Activated CD4-positive, alpha-beta T cell treated with anti-CD3 and anti-CD28 coated beads for 4 hours (primary cell): ENCODE results near the gene SRMS.
"Not testable (repeated sequence)": the region's sequence is repeated elsewhere in the genome, so short reads cannot be mapped to it uniquely, and the experiment has no call there.

Experiments used
- DNase-seq, 2 donors: peaks; one replicate each; pipeline ENCODE4 v3.0.0-alpha.2; 2020

Gene SRMS

DNA sequence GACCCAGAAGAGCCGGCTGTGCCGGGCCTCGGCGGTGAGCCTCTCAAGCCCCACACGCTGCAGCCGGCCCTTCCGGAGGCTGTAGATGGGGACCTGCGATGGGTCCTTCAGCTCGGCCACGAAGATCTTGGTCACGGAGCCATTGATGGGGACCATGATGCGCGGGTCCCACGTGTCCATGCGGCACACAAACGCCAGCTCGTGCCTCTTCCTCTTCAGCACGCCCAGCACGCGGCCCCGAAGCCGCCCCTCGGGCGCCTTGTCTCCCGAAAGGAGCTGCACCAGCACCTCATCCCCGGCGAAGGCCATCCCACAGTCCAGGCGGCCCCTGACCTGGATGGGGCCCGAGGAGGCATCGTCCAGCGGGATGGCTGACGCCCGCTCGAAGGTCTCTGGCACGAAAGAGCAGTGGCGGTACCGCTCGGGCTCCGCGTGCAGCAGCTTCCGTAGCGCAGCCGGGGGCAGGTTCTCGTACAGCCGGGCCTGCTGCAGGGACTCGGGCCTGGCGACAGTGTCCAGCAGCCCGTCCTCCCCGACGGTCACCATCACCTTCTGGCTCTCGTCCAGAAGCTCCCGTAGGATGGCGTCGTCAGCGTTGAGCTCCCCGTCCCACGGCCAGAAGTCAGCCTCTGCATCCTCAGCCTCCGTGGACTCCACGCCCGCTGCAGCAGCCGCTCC lies 17.6 kb upstream of the SRMS start:
- DNase-seq, result no peak

DNA sequence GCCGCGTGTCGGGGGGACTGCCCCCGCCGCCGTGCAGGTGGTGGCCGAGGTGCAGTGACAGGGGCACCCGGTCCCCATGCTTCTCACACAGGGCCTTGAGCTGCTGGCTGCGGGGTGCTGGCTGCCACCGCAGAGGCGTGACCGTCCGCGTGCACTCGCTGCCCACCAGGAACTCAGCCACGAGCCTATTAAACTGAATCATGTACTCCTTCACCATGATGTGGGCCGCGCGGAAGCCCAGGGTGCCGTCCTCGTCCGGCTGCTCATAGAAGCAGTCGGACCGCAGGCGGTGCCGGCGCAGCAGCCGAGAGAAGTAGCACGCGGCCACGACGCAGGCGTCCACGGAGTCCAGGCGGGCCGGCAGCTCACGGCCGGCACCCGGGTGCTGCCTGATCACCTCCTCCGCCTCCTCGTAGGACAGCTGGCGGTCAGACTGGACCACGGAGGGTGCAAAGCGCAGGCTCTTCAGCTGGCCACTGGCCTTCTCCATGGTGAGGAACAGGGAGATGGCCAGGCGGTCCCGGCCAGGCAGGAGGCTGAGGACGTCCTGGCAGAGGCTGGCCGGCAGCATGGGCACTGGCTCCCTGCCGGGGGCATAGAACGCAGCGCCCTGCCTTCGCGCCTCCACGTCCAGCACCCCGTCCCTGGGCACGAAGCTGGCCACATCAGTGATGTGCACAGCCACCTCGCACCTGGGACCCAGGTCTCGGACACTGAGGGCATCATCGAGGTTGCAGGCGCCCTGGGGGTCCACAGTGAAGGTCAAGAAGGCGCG lies 16.7 kb upstream of the SRMS start:
- DNase-seq, result no peak

DNA sequence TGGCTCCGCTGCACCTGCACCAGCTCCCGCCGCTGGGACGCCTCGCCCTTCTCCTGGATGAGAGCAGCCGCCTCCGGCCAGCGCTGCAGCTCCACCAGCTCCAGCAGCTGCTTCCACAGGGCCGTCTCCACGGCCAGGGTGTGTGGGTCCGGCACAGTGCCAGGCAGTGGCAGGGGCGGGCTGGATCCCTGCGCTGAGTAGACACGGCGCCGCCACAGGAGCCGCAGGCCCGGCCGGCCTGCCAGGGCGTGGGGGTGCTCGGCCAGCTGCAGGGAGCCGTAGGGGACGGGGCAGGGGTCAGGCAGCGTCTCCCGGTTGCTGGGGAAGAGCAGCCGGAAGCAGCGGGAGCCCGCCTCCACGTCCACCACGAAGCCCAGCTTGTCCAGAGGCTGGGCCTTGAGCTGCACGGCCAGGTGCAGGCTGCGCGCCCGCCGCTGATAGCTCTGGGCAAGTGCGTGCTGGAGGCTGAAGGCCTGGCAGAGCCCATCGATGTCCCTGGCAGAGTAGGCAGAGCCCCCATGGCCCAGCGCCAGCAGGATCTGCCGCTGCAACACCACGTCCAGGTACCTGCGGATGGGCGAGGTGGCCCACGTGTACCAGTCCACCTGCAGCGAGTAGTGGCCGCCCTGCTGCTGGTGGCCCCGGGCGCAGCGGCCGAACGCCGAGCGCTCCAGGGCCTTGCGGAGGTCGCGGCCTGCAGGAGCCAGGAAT lies 15.8 kb upstream of the SRMS start:
- DNase-seq, result no peak

DNA sequence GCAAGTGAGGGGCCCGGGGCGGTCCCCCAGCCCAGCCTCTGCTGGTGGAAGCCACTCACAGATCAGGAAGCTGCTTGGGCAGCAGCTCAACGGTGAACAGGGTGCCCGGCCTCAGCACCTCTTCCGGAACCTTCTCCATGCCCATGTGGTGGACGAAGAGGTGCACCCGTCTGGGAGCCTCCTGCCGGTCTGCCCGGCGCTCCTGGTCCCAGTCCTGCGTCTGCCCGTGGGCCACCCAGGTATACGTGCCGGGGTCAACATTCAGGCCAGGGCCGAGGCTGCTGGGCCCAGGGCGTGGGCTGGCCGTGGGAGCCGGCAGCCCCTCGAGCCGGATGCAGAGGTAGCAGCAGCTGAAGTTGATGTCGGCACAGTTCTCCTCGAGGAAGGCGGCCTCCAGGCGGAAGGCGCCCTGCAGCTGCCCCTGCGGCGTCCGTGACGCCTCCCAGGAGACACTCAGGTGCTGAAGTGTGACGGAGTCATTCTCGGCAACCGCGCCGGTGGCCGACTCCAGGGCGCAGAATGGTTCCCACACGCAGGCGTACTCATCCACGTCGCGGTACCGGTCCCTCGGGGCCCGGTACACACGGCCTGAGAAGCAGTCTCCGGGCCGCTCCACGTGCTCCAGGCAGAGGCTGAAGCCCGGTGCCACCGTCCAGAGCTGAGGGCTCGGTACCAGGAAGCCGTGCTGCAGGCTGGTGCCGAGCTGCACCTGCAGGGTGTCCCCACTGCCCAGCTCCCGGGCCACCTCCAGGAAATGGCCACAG lies 15.1 kb upstream of the SRMS start:
- DNase-seq, result no peak

DNA sequence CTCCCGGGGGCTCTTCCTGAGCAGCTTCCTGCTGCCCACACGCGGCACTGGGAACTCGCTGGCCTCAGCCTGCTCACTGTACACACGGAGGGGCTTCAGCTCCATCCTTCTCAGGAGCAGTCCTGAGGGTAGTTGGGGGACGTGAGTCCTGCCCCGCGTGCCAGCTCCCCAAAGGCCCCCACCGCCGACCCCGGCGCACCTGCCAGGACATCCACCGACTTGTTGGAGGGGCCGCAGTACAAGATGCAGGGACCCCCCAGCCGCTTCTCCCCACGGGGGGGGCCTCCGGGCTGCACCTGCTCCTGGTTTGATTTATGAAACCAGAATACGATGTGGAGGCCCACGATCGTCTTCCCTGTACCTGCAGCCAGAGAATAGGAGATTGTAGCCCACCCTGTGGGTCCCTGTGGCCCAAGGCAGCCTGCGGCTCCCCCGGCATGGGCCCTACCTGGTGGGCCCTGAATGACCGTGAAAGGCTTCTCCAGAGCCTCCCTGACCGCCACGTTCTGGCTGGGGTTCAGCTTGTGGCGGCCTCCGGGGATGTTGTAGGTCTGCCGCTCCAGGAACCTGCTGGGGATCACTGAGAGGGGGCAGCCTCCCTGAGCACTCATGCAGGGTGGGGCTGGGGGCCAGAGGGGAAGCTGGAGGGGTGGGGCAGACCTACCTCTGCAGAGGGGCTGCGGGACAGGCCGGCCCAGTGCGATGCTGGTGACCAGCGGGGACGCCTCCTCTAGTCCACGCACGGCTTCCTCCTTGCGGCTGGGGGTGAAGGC lies 14.3 kb upstream of the SRMS start:
- DNase-seq, result no peak

DNA sequence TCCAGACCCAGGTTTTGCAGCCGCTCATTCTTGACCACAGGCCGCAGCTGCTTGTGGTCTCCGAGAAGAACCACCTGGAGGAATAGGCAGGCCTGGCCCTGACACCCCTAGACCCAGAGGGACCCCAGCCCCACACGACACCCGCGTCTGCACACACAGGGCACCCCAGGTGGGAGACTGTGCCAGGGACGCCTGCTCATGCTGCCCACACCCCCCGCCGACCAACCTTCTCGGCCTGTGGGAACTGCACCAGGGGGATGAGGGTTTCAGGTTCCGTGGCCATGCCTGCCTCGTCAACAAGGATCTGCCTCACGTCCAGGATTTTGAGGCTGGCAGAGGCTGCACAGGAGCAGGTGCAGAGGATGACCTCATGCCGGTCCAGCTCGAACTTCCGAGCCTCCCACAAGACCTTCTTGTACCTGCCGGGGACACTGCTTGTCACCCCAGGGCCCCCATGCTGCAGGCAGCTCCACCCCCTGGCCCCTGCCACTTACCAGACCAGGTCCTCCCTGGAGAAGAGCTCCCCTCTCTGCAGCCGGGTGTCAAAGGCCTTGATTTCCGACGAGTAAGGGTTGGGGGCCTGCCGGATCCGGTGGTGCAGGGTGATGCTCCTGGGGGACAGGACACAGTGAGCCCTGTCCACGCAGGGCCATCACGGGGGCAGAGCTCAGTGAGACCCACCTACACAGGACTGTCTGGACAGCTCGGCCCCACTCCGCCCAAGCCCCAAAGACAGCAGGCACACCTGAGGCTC lies 13.5 kb upstream of the SRMS start:
- no peak for DNase-seq

DNA sequence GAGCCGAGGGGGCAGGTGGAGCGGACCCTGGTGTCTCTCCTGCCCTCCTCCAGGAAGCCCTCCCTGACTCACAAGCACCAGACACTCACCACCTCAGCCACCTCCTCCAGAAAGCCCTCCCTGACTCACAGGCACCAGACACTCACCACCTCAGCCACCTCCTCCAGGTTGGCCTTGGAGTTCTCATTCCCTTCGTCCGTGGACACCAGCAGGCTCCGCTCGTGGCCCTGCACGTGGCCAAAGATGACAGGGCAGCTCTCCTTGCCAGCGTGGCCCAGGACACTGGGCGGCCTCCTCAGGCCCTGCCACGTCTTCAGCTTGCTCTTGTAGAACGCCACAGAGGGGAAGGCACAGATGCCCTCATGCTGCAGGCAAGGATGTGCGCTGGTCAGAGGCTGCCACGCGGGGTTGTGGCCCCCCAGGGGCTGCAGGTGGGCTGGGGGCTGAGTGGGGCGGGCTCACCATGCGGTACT lies 12.8 kb upstream of the SRMS start:
- DNase-seq, result no peak

DNA sequence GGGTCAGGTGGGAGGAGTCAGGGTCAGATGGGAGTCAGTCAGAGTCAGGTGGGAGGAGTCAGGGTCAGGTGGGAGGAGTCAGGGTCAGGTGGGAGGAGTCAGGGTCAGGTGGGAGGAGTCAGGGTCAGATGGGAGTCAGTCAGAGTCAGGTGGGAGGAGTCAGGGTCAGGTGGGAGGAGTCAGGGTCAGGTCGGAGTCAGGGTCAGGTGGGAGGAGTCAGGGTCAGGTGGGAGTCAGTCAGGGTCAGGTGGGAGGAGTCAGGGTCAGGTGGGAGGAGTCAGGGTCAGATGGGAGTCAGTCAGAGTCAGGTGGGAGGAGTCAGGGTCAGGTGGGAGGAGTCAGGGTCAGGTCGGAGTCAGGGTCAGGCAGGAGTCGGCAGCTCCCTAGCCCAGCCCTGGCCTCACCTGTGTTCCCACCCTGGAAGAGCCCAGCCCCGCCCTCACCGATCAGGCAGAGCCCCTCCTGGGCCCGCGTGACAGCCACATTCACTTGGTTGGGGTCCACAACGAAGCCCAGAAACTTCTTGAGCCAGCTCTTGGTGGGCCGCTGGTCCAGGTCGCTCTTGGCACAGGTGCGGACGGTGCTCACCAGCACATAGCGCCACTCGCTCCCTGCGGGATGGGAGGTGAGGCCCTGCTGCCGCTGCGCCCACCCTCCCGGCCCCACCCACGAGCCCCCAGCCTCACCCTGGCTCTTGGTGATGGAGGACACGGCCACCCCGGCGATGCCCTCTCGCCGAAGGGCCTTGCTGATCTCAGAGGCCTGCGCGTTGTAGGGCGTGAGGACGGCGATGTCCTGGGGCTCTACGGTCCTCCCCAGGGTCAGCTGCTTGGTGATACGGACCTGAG lies 12.2 kb upstream of the SRMS start:
- not testable (repeated sequence) for DNase-seq

DNA sequence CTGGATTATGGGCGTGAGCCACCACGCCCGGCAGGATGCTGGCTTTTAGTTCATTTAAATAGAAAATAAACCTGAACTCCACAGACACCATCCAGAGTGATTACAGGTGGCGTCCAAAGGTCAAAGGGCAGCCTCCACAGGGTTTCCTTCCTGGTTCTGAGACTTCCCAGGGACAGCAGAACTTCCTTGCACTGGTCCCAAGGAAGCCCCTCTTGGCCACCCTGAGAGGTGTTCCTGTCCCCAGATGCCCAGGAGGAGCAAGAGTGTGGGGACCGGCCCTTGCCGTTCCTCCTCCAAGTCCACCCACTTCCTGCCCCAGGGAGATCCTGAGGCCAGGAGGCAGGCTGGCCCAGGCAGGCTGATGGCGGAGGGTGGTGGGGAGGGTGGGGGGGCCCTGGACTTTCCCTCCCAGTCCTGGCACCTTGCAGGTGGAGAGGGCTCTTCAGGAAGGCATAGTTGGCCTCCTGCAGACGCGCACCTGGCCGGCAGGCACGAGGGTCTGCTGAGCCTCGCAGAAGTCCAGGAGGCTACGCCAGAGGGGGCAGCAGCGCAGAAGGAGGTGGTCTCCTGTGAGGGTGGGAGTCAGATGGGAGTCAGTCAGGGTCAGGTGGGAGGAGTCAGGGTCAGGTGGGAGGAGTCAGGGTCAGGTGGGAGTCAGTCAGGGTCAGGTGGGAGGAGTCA lies 11.4 kb upstream of the SRMS start:
- DNase-seq, result no peak

DNA sequence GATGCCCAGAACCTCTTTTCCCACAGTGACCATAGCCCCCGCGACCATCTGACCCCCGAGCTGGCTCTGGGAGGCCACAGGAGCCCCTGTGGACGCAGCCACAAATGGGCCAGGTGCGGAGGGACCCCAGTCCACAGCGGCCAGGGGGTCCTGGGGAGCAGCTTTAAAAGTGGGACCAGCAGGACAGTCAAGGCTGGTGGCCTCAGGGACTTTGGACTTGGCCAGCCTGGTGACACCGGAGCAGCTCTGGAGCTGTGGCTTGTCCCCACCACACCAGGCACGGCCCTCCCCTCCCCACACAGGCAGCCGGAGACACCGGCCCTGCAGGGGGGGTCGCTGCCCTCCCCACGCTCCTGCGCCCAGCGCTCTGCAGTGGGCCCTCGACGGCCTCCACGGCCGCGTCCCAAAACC lies 9.9 kb upstream of the SRMS start:
- DNase-seq, result no peak

DNA sequence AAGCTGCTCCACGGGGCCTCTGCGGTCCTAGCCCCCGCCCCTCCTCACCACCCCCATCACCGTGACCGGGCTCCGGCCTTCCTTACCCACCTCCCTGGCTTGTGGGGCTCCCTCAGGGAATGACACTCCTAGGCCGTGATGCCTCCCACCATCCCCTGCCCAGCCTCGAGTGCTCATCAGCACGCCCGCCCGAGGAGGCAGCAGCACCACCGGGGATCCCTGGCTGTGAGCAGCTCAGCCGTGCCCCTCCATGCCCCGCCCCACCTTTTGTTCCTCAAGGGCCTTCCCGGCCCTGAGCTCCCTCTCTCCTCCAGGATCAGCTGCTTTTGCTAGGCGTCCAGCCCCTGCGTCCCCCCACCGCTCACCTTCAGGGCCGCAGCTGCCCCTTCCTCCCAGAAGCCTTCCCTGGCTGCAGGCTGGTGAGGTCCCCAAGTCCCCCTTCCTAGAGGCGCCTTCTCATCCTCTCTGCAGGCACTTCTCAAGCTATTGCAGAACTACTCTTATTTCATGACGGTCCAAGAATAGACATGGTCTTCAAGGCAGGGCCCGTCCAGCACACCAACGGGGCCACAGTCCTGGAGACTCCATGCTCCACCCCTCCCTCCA lies 9.4 kb upstream of the SRMS start:
- no peak for DNase-seq

DNA sequence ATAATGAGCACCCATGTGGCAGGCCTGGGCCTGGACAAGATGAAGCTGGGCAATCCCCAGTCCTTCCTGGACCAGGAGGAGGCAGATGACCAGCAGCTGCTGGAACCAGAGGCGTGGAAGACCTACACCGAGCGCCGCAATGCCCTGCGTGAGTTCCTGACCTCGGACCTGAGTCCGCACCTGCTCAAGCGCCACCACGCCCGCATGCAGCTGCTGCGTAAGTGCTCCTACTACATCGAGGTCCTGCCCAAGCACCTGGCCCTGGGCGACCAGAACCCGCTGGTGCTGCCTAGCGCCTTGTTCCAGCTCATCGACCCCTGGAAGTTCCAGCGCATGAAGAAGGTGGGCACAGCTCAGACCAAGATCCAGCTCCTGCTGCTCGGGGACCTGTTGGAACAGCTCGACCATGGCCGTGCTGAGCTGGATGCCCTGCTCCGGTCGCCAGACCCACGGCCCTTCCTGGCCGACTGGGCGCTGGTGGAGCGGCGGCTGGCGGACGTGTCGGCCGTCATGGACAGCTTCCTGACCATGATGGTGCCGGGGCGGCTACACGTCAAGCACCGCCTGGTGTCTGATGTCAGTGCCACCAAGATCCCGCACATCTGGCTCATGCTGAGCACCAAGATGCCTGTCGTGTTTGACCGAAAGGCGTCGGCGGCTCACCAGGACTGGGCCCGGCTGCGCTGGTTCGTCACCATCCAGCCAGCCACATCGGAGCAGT lies 8.3 kb upstream of the SRMS start:
- DNase-seq, result no peak

DNA sequence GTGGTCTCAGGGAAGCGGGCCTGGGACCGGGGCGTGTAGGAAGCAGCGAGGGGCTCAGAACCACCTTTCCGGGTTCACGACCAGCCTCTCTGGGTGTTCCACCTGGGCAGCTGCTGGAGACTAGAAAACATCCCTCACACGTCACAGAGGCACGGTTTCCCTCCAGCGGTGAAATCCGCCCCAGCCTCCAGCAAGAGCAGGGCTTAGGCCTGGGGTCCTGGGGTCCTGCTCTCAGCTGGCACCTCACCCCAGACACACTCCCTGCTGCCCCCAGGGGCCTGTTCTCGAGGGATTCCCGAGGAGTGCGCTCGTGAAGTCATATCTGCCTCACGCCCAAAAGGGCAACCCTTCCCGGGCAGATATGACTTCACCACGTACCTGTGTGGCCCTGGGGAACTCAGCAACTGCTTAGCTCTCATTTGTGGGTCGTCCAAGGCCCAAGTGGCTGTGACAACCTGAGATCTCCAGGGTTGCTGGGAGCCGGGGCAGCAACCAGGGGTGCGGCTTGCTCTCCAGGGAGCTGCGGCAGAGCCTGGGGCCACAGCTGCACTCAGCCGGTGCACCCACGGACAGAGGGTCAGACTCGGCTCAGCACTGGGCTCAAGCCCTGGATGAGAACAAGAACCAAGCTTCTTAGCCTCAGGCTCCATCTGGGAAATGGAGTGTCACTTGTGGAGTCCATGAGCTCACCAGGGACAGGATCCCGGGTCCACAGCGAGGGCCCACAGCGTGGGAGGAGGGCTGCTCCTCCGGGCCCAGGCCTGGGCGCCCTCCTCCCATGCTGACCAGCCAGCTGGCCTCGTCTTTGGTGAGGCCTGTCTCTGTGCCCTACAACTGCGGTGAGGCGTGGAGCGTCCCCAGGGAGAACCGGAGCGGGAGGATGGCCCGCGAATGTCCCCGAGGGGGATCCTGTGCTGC lies 7.1 kb upstream of the SRMS start:
- DNase-seq, result no peak

DNA sequence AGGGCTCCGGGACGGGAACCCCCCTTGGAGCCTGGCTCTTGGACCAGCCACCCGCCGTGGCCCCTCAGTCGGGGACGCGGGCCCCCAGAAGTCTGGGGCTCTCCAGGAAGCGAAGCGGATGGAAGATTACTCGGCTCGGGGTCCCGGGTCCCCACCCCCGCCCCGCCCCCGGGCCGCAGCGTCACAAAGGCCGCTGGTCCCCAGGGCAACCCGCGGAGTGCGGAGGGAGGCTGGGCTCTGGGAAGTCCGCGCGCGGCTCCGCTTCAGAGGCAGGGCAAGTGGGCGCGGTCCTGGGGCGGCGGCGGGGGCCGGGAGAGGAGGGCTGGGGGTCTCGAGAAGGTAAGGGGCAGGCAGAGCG lies 6.4 kb upstream of the SRMS start, which contains the start of gene FNDC11:
TSS of gene FNDC11 (plus strand) at position 227 of the 358 bp plus-strand sequence. CDS start 1,505 bp downstream, outside the sequence.
- peak; percentile 59 to 64 for DNase-seq

DNA sequence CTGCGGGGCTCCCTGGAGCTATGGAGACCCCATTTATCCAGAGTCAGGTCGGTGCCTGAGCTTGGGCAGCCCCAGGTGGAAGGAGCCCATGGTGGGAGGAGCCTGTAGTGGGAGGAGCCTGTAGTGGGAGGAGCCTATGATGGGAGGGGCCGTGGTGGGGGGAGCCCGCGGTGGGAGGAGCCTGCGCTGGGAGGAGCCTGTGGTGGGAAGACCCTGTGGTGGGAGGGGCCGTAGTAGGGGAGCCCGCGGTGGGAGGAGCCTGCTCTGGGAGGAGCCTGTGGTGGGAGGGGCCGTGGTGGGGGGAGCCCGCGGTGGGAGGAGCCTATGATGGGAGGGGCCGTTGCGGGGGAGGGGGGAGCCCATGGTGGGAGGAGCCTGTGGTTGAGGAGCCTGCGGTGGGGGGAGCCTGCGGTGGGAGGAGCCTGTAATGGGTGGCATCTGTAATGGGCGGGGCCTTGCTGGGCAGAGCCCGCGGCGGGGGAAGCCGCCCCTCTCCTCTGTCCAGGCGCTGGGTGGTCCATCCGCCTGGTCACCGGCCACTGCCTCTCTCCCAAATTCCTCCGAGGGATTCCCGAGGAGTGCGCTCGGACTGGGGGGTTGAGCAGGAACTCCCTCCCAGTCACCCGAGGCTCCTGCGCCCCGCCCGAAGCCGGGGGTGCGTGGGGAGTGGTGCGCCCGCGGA lies 5.8 kb upstream of the SRMS start:
- DNase-seq, result peak; percentile 89 to 92

DNA sequence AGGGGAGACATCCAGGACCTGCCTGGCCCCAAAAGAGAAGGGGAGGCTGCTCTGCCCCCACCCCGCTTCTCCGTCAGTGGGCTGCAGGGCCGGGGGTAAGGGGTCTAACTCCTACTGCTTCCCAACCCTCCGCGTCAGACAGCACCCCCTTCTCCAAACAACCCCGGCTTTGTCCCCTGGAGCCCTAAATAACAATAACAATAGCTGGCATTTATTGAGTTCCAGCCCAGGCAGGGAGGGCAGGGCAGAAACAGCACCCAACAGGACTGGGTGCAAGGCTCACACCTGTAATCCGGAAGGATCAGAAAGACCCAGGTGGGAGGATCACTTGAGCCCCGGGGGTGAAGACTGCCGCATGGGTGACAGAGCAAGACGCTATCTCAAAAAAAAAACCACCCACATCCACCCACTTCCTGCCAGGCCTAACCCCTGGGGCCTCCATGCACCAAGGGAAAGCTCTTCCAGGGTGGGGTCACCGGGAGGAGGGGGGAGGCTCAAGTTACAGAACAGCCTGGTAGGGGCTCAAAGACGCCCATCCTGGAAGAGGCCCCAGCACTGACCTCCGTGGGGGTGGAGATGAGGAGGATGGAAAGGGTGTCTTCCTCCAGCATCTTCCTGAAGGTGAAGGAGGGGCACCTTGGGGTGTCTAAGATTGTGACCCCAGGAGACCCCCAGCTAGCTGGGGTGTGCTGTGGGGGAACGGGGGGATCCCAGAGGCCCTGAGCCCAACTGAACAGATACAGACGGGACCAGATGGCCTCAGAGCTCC lies 5.1 kb upstream of the SRMS start:
- peak; percentile 54 to 64 for DNase-seq
